Measurements from ENCODE around the gene SYAP1.
"Not testable (repeated sequence)": the region's sequence is repeated elsewhere in the genome, so short reads cannot be mapped to it uniquely, and the experiment has no call there.

Gene SYAP1

GRCh38 chrX:16745102-16745501 lies 25.7 kb downstream of the SYAP1 start:
- DNase-seq, result no peak
- Histone ChIP-seq H3K27ac (no peak overlapping the region), H3K4me3 (ENCODE audit: low read depth, low read length) (no peak overlapping the region), H3K27me3 (ENCODE audit: insufficient read depth, low read depth, severe bottlenecking) (no peaks in the 10 kb centered on the region), H3K9me3 (ENCODE audit: severe bottlenecking) (no peaks in the 10 kb centered on the region), H3K36me3 (peaks cover 74% of the 10 kb centered on the region)
- no peak for TF ChIP-seq CTCF (IDR thresholded peaks at IDR 0.05; ENCODE audit: low read depth, low read length)

- no peak for DNase-seq
- TF ChIP-seq CTCF (IDR thresholded peaks at IDR 0.05; ENCODE audit: low read depth, low read length), result no peak
- Histone ChIP-seq H3K4me3 (ENCODE audit: low read depth, low read length) (no peak overlapping the region), H3K9me3 (ENCODE audit: severe bottlenecking) (no peaks in the 10 kb centered on the region), H3K36me3 (peaks cover 70% of the 10 kb centered on the region), H3K27me3 (ENCODE audit: insufficient read depth, low read depth, severe bottlenecking) (no peaks in the 10 kb centered on the region), H3K27ac (no peak overlapping the region)
Measured at GRCh38 chrX:16745659-16746058, 26.2 kb downstream of the SYAP1 start.

- no peaks in the 10 kb centered on the region for H3K27me3 ChIP-seq (ENCODE audit: insufficient read depth, low read depth, severe bottlenecking)
- H3K36me3 ChIP-seq, result peaks cover 55% of the 10 kb centered on the region
- no peaks in the 10 kb centered on the region for H3K9me3 ChIP-seq (ENCODE audit: severe bottlenecking)
- no peak for TF ChIP-seq CTCF (IDR thresholded peaks at IDR 0.05; ENCODE audit: low read depth, low read length)
- DNase-seq, result no peak
- H3K4me3 ChIP-seq (ENCODE audit: low read depth, low read length), result no peak overlapping the region
- H3K27ac ChIP-seq, result no peak overlapping the region
Measured at GRCh38 chrX:16748425-16748824, 29.0 kb downstream of the SYAP1 start.

- H3K36me3 ChIP-seq, result peaks cover 49% of the 10 kb centered on the region
- no peak for DNase-seq
- no peak overlapping the region for H3K4me3 ChIP-seq (ENCODE audit: low read depth, low read length)
- no peaks in the 10 kb centered on the region for H3K9me3 ChIP-seq (ENCODE audit: severe bottlenecking)
- no peak overlapping the region for H3K27ac ChIP-seq
- H3K27me3 ChIP-seq (ENCODE audit: insufficient read depth, low read depth, severe bottlenecking), result no peaks in the 10 kb centered on the region
- TF ChIP-seq CTCF (IDR thresholded peaks at IDR 0.05; ENCODE audit: low read depth, low read length), result no peak
Measured at GRCh38 chrX:16750136-16750535, 30.7 kb downstream of the SYAP1 start.

- Histone ChIP-seq H3K9me3 (ENCODE audit: severe bottlenecking) (no peaks in the 10 kb centered on the region), H3K36me3 (peaks cover 52% of the 10 kb centered on the region), H3K4me3 (ENCODE audit: low read depth, low read length) (no peak overlapping the region), H3K27me3 (ENCODE audit: insufficient read depth, low read depth, severe bottlenecking) (no peaks in the 10 kb centered on the region), H3K27ac (no peak overlapping the region)
- no peak for TF ChIP-seq CTCF (IDR thresholded peaks at IDR 0.05; ENCODE audit: low read depth, low read length)
- no peak for DNase-seq
Measured at GRCh38 chrX:16754019-16754418, 34.6 kb downstream of the SYAP1 start.

GRCh38 chrX:16756724-16757123 lies 37.3 kb downstream of the SYAP1 start:
- H3K27ac ChIP-seq, result no peak overlapping the region

GRCh38 chrX:16761500-16761899 lies 42.1 kb downstream of the SYAP1 start:
- not testable (repeated sequence) for H3K4me3 ChIP-seq (ENCODE audit: low read depth, low read length); H3K27me3 ChIP-seq (ENCODE audit: insufficient read depth, low read depth, severe bottlenecking); H3K9me3 ChIP-seq (ENCODE audit: severe bottlenecking); DNase-seq; H3K27ac ChIP-seq
- H3K36me3 ChIP-seq, result peaks cover 44% of the 10 kb centered on the region

More at GRCh38 chrX:16756724-16757123, 37.3 kb downstream of the SYAP1 start:
- H3K4me3 ChIP-seq (ENCODE audit: low read depth, low read length), result no peak overlapping the region
- H3K9me3 ChIP-seq (ENCODE audit: severe bottlenecking), result no peaks in the 10 kb centered on the region
- no peak for DNase-seq
- peaks cover 66% of the 10 kb centered on the region for H3K36me3 ChIP-seq
- TF ChIP-seq CTCF (IDR thresholded peaks at IDR 0.05; ENCODE audit: low read depth, low read length), result no peak
- H3K27me3 ChIP-seq (ENCODE audit: insufficient read depth, low read depth, severe bottlenecking), result no peaks in the 10 kb centered on the region

All from WERI-Rb-1 (cell line).